Panc1 (cell line): ENCODE data around the gene CD37.
"Not testable (repeated sequence)": the region's sequence is repeated elsewhere in the genome, so short reads cannot be mapped to it uniquely, and the experiment has no call there.

Source experiments
- POLR2AphosphoS5 ChIP-seq: IDR thresholded peaks from 2 replicates; pipeline ENCODE4 v1.6.1; 2012; ENCODE audit warnings: mild to moderate bottlenecking, low read depth, low read length, moderate library complexity
- SIN3A ChIP-seq: IDR thresholded peaks from 2 replicates; pipeline ENCODE4 v1.6.1; 2012; ENCODE audit warnings: low read depth, mild to moderate bottlenecking, low read length, moderate library complexity, borderline replicate concordance; ENCODE audit not compliant: insufficient read depth
- TCF7L2 ChIP-seq: IDR thresholded peaks from 2 replicates; pipeline ENCODE4 v1.6.1; 2011; ENCODE audit warnings: mild to moderate bottlenecking, low read depth, low read length, inconsistent platforms
- TF ChIP-seq, protein P1 (sequence below): fragments of 450-650 bp; IDR thresholded peaks from 2 replicates; pipeline ENCODE4 v1.5.1; 2017; ENCODE audit warnings: mild to moderate bottlenecking

DNA sequence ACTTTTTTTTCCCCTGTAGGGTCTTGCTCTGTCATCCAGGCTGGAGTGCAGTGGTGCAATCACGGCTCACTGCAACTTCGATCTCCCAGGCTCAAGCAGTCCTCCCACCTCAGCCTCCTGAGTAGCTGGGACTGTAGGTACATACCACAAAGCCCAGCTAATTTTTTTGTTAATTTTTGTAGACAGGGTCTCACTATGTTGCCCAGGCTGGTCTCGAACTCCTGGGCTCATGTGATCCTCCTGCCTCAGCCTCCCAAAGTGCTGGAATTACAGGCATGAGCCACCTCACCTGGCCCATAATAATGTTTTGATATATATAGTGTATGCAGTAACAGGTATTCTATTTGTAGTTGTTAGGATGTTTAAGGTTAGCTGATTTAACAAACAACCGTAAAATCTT is 4.0 kb upstream of the CD37 start:
- TF ChIP-seq, protein P1, sequence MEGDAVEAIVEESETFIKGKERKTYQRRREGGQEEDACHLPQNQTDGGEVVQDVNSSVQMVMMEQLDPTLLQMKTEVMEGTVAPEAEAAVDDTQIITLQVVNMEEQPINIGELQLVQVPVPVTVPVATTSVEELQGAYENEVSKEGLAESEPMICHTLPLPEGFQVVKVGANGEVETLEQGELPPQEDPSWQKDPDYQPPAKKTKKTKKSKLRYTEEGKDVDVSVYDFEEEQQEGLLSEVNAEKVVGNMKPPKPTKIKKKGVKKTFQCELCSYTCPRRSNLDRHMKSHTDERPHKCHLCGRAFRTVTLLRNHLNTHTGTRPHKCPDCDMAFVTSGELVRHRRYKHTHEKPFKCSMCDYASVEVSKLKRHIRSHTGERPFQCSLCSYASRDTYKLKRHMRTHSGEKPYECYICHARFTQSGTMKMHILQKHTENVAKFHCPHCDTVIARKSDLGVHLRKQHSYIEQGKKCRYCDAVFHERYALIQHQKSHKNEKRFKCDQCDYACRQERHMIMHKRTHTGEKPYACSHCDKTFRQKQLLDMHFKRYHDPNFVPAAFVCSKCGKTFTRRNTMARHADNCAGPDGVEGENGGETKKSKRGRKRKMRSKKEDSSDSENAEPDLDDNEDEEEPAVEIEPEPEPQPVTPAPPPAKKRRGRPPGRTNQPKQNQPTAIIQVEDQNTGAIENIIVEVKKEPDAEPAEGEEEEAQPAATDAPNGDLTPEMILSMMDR: not testable (repeated sequence)
- not testable (repeated sequence) for TF ChIP-seq POLR2AphosphoS5, SIN3A, TCF7L2
